ENCODE results near the gene GPR137C.
"Not testable (repeated sequence)": the region's sequence is repeated elsewhere in the genome, so short reads cannot be mapped to it uniquely, and the experiment has no call there.

Gene GPR137C

DNA sequence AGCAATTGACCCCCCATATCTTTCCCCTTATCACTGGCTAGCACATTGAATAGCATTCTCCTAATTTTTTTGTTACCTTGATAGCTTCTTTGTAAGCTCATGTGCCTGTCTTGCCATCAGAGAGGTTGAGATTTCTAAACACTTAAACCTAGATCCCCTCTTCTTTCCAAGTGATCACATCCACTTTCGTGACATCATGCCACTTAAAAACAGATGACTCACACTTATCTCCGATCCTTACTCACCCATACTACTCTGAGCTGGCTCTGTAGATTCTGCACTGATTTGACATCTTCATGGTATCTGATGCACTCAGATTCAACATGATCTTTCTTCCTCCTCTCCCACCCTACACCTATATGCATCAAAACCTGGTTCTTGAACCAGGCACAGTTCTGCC is 10.5 kb downstream of the GPR137C start:
- DNase-seq (ENCODE audit: low read depth): no peak
- TF ChIP-seq, protein P1, sequence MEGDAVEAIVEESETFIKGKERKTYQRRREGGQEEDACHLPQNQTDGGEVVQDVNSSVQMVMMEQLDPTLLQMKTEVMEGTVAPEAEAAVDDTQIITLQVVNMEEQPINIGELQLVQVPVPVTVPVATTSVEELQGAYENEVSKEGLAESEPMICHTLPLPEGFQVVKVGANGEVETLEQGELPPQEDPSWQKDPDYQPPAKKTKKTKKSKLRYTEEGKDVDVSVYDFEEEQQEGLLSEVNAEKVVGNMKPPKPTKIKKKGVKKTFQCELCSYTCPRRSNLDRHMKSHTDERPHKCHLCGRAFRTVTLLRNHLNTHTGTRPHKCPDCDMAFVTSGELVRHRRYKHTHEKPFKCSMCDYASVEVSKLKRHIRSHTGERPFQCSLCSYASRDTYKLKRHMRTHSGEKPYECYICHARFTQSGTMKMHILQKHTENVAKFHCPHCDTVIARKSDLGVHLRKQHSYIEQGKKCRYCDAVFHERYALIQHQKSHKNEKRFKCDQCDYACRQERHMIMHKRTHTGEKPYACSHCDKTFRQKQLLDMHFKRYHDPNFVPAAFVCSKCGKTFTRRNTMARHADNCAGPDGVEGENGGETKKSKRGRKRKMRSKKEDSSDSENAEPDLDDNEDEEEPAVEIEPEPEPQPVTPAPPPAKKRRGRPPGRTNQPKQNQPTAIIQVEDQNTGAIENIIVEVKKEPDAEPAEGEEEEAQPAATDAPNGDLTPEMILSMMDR (conservative IDR thresholded peaks at IDR 0.05; ENCODE audit: low read depth, low read length): no peak

DNA sequence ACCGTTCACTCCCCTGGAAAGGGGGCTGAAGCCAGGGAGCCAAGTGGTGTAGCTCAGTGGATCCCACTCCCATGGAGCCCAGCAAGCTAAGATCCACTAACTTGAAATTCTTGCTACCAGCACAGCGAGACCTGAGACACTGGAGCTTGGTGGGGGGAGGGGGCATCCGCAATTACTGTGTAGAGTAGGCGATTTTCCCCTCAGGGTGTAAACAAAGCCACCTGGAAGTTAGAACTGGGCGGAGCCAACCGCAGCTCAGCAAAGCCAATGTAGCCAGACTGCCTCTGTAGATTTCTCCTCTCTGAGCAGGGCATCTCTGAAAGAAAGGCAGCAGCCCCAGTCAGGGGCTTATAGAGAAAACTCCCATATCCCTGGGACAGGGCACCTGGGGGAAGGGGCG is 15.8 kb downstream of the GPR137C start:
- DNase-seq (ENCODE audit: low read depth); H3K4me3 ChIP-seq (ENCODE audit: low read length): not testable (repeated sequence)

More for the DNA sequence above, 10.5 kb downstream of the GPR137C start:
- H3K4me3 ChIP-seq (ENCODE audit: low read length): no peak overlapping the region

DNA sequence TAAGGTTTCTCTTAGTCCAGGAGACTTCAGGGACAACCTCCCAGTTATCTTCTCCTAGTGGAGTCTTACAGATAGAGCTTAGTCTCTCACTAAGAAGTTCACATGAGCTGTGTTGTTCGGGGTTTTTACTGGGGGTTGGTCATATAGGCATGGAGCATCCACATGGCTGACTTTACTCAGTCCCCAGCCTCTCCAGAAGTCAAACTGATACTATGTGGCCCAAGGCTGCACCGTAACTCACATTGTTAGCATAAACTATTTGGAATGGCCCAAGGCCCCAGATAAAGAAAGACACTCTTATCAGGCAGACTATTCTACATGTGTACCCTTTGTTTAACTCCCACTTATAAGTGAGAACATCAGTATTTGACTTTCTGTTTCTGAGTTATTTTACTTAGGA is 23.2 kb downstream of the GPR137C start:
- H3K4me3 ChIP-seq (ENCODE audit: low read length): no peak overlapping the region
- TF ChIP-seq, protein P1 (conservative IDR thresholded peaks at IDR 0.05; ENCODE audit: low read depth, low read length): no peak
- DNase-seq (ENCODE audit: low read depth): no peak

DNA sequence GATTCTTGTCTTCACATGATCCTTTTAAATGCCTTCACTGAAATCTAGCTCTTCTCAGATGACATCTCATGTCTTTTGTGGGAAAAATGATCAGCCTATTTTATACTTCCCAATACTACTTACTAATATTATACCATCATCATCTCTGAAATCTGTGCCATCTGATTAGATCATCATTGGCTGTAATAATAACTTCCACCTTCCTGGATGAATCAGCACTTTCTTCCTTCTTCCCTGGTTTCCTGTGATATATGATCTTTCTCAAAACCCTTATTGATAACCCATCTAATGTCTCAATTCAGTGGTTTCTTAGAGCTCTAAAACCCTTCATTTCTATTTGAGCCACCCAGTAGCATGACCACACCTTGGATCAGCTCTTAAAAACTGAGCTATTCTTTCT is 30.9 kb downstream of the GPR137C start:
- no peak overlapping the region for H3K4me3 ChIP-seq (ENCODE audit: low read length)
- TF ChIP-seq, protein P1 (conservative IDR thresholded peaks at IDR 0.05; ENCODE audit: low read depth, low read length): no peak
- DNase-seq (ENCODE audit: low read depth): no peak

DNA sequence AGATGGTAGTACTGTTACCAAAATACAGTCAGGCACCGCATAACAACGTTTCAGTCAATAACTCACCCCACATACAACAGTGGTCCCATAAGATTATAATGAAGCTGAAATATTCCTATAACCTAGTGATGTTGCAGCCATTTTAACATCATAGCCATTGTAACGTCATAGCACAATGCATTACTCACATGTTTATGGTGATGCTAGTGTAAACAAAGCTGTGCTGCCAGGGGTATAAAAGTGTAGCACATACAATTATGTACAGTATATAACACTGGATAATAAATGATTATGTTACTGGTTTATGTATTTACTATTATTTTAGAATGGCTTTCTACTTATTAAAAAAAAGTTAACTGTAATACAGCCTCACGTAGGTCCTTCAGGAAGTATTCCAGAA is 37.0 kb downstream of the GPR137C start:
- no peak overlapping the region for H3K4me3 ChIP-seq (ENCODE audit: low read length)
- TF ChIP-seq, protein P1 (conservative IDR thresholded peaks at IDR 0.05; ENCODE audit: low read depth, low read length): no peak

DNA sequence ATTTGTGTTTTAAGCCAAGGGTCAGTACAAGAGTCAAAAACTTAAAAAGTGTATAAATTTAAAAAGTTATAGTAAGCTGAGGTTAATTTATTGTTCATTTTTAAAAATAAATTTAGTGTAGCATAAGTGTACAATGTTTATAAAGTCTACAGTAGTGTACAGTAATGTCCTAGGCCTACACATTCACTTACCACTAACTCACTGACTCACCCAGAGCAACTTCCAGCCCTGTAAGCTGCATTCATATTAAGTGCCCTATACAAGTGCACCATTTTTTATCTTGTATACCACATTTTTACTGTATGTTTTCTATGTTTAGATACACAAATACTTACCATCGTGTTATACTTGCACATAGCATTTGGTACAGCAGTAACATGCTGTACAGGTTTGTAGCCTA is 37.7 kb downstream of the GPR137C start:
- TF ChIP-seq, protein P1 (conservative IDR thresholded peaks at IDR 0.05; ENCODE audit: low read depth, low read length): no peak
- H3K4me3 ChIP-seq (ENCODE audit: low read length): no peak overlapping the region
- DNase-seq (ENCODE audit: low read depth): no peak

More for the DNA sequence above, 37.0 kb downstream of the GPR137C start:
- no peak for DNase-seq (ENCODE audit: low read depth)

DNA sequence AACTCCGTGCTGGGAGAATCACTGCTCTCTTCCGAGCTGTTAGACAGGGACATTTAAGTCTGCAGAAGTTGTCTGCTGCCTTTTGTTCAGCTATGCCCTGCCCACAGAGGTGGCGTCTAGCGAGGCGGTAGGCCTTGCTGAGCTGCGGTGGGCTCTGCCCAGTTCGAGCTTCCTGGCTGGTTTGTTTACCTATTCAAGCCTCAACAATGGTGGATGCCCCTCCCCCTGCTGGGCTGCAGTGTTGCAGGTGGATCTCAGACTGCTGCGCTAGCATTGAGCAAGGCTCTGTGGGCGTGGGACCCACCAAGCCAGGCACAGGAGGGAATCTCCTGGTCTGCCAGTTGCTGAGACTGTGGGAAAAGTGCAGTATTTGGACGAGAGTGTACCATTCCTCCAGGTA is 43.7 kb downstream of the GPR137C start:
- no peak for DNase-seq (ENCODE audit: low read depth)
- H3K4me3 ChIP-seq (ENCODE audit: low read length): no peak overlapping the region
- TF ChIP-seq, protein P1 (conservative IDR thresholded peaks at IDR 0.05; ENCODE audit: low read depth, low read length): no peak

DNA sequence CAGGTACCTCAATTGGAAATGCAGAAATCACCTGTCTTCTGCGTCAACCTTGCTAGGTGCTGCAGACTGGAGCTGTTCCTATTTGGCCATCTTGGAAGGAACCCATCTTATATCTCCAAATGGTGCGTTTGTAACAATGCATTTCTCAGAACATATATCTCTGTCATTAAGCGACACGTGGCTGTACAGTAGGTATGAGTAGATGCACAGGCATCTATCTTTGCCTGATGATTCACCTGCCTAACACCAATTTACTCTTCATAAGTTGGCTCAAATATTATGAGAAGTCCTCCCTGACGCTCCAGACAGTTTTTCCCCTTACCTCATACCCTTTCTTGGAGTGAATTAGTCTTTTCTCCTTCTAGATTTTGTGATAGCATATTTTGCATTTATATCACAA is 44.2 kb downstream of the GPR137C start:
- H3K4me3 ChIP-seq (ENCODE audit: low read length): no peak overlapping the region
- no peak for DNase-seq (ENCODE audit: low read depth)
- TF ChIP-seq, protein P1 (conservative IDR thresholded peaks at IDR 0.05; ENCODE audit: low read depth, low read length): no peak

All from retinal pigment epithelial cell (primary cell).